DMS53 treated with DMSO at 0.1 percent for 48 hours (cell line): ENCODE data around the gene MCEMP1.

ENCODE experiments used
- DNase-seq: peaks from one replicate; lab custom pipeline; 2025; ENCODE audit not compliant: unreplicated experiment; lab: John Stamatoyannopoulos, UW

Gene MCEMP1

DNA sequence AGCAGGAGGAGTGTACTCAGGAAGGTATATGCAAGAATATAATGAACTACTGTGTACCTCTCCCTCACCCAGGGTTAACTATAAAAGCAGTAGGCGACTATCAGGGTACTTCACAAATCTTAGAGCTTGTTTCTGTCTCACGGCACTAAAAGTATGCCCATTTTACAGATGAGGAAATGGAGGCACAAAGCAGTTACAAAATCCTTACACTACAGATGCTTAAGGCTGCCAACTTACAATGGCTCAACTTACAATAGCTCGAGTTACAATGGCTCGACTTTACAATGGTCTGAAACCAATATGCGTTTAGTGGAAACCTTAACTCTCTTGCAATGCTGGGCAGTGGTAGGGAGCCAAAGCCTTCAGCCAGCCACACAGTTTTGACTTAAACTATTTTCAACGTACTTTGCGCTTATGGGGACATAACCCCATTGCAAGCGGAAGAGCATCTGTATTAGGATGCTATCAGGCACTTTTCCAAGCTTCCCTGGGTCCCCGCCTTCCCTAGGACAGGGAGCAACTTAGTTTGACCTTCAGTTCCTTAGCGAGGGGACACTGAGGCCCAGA, 20.9 kb downstream of the MCEMP1 start:
- no peak for DNase-seq

DNA sequence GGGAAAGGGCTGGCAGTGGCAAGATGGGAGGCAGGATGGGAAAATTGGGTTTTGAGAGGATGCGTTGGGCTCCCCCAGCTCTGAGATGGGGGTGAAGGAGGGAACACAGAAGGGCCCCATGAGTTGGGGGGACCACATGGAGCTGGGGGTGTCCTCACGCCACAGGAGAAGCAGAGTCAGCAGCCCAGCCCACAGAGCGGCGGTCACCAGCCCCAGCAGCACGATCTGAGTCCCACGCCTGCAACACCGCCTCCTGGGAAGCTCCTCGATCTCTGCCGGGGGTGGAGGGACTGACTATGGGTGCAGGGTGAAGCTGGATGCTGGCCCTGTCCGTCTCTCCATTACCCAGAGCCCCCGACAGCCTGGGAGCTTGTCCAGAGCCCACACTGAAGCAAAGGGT, 21.7 kb downstream of the MCEMP1 start:
- DNase-seq, result no peak

DNA sequence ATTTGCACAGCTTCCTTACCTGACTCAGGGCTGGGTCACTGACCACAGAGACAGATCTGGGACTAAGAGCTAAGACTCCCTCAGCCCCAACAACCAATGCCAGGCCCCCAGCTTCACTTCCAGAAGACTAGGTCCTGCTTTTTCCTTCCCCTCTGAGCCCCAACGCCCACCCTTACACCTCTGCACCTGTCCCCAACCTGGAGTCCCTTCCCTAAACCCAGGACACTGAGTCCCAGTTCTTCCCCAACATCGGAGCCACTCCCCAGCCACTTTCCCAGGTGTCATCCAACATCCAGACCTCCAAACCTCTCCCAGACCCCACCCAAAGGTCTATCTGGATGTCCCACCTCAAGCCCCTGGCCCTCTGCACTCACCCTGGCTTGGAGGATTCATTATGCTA, 22.1 kb downstream of the MCEMP1 start:
- DNase-seq, result no peak

DNA sequence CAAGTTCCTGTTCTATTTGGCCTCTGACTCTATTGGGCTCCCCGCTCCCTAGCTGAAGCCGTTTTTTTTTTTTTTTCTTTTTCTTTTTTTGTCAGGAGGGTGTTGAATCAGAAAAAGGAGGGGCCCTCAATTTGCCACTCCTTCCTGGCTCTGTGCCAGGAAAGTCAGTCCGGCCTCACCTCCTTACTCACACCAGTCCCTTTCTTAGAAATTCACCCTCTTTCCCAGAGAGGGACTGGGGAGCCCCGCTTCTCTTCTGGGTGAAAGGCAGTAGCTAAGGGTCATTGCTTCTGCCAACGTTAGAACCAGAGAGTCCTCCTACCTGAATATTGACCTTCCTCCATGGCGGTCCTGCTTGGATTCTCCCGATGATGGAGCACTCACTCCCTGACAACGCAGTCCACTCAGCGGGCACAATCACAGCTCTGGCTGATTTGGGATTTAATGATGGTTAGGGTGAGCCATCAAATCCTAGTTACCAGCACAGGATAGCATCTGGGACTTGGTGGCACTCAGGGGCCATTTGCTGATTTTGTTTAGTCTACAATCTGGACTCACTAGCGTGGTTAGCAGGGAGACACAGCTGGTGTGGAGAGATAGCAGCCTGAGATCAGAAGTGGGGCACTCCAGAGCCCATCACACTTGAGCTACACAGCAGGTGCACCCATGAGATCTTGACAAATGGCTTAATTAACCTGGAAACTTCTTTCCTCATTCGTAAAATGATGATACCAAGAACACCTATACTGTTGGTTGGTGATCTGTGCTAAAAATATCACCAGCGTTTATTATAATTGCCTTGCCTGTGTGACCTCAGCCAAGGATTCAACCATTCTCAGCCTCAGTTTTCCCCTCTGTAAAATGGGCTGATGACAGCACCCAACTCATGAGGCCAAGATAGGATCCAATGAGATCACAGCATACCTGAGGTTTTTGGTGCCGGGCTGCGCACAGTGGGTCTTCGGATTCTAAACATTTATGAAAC, 22.8 kb downstream of the MCEMP1 start:
- no peak for DNase-seq

DNA sequence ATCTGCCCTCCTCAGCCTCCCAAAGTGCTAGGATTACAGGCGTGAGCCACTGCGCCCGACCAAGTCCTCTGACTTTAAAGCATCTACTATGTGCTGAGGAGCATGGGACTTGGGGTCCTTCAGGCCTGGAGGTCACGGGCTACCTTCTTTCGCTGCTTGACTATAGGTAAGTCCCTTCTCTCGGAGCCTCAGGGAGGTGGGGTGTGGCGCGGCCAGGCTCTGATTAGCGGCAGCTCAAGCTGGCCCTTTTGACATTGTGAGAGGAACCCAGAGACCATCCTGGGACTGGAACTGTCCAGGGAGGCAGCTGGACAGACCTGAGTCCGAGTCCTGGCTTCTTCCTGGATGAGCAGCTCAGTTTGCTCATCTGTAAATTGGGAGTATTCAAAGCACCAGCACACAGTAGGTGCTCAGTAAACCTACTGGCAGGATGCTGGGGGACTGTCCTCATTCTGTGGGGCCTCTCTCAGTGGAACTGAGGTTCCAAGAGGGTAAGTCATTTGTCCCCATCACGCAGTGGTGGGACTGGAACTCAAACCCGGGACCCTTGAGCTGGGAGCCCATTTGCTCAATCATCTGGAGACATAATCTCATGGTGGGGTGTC, 24.3 kb downstream of the MCEMP1 start:
- no peak for DNase-seq

DNA sequence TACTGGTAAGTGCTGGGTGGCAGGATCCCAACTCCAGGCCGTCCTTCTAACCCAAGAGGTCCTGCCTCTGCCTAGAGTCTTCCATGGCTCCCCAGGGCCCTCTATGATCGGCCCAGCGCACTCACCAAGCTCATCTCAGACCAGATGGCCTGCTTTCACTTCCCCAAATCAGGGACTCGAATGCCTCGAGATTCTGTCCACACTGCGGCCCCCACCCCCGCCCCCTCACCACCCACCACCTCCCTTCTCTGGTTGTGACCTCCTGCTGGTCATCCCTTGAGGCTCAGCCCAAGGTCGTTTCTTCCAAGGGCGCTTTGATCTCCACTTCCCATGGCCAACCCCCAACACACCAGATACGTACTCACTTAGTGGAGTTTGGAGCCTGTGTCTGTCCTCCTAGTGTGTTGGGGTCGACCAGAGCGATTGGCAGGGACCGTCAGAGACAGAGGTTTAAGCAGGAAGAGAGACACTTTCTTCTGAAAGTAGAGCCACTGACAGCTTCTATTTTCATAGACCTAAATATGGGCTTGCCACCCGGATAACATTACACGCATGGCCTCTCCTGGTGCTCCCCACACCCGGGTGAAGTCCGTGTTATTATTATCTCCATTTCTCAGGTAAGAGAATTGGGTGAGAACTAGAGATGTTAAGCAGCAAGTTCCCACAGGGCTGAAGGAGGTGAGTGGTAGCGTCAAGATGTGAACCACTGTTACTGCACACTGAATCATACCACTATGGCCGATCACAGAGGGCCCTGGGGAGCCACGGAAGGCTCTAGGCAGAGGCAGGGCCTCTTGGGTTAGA, 25.0 kb downstream of the MCEMP1 start, which contains the start of gene FCER2:
TSS of gene FCER2 (minus strand) at position 478 of the 804 bp plus-strand sequence. CDS start 2,371 bp downstream, outside the sequence.
- DNase-seq, result no peak

DNA sequence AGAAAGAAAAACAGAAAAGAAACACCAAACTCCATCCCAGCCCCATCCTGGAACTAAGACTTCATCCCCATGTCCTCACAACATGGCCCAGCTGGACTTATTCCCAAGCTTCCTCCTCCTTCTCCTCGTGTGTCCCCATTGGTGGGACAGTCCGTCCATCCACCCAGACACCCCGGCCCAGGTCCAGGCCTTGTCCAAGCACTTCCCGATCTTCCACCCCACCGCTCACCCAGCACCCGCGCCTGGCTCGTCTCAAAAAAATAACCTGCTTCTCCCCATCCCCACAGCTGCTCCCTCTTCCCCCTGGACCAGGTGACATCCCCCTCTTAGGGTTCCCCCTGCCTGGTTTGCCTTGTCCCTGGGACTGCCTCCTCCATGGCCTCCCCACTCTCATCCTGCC, 26.4 kb downstream of the MCEMP1 start:
- DNase-seq, result no peak

DNA sequence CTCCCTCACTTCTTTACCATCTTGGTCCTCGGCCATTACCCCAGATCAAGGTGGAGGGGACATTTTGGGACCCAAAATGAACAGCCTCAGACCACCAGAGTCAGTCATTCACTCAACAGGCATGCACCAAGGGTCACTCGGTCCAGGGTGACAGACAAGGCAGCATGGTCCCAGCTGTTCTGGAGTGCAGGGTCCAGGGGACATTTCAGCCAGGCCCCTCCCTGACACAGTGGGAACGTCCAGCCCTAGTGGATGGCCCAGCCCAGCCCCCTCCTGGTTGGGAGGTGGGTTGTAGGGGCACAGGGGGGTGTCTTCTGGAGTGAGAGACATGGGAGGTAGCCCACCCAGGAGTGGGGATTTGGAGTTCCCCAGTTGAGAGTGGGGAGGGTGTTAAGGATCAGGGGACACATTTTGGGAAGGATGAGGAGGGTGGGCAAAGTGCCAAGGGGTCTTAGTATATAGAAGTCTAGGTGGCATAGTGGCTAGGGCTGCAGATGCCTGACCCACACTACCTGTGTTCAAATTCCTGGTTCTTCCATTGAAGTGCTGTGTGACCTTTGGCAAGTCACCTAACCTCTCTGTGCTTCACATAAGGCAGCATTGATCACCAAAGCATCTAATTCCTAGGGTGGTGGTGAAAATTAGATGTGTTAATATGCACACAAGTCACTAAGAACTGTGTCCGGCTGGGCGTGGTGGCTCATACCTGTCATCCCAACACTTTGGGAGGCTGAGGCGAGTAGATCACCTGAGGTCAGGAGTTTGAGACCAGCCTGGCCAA, 27.6 kb downstream of the MCEMP1 start:
- no peak for DNase-seq

DNA sequence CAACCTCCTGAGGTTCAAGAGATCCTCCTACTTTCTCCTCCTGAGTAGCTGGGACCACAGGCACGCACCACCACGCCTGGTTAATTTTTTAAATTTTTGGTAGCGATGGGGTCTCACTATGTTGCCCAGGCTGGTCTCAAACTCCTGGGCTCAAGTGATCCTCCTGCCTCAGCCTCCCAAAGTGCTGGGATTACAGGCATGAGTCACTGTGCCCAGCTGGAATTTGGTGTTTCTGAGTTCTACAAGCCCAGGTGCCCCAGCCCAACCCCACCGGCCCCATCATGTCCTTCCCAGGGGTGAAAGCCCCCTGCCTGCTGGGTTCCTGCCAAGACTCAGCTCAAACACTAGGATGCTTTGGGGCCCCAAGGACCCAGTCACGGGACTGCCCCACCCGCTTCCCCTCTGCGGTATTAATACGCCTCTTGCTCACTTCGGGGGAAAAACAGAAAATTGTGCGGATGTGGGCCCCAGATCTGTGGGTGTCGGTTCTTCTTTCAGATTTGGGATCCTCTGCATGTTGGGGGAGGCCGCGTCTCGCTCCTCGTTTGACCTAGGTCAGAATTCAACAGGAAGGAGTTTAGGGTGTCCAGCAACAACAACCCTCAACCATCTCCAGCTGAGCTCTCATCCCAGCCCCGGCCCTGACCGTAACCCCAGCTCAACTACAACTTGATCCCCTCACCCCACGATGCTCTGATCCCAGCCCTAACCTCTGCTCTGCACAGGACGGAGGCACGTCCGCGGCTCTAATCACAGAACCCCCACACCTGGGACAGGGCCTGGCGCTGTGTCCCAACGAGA, 28.7 kb downstream of the MCEMP1 start:
- no peak for DNase-seq

DNA sequence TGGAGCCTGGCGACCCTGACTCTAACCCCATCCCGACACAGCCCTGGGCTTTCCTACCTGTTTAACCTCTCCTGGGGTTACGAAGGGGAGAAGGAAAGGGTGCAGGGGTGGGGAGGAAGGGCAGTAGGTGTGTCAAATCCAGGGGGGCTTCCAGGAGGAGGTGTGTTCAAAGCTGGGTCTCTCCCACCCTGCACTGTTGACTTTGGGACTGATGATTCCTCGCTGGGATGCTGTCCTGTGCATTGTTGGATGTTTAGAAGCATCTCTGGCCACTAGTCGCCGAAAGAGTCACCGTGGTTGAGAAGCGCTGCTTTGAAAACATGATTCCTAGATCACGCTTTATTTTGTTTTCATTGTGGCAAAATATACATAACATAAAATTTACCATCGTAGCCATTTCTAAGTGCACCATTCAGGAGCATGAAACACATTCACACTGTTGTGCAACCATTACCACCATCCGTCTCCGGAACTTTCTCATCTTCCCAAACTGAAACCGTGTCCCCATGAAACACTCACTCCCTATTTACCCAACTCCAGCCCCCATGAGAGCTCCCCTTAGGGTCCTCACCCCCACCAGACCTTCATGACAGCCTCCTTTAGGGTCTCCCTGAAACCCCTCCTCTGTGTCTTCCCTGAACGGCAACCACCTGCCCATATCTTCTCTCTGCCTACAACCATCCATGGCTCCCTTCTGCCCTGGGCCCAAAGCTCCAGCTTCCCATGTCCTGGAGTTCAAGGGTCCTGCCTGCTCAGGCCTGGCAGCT, 29.5 kb downstream of the MCEMP1 start:
- DNase-seq, result no peak

DNA sequence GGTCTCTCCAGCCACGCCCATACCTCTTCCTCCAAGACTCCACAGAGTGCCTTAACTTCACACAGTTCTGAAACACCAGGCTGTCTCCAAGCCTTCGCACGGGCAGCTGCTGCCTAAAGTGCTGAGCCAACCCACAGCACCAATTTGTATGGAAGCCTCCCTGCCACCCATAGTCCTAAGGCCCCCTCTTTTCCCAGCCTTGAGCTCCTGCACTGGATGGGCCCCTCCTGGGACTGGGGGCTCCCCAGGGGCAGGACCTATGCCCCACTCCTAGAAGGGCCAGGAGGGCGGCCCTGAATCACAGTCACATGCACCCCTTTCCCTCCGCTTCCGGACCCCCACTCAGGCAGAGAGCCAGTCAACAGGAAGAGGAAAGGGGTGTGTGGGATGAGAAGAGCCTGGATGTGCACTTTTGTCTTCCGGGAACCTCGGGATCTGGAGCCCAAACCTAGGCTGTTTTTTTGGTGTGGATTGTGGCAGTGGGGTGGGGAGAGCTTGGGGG, 30.1 kb downstream of the MCEMP1 start:
- no peak for DNase-seq

DNA sequence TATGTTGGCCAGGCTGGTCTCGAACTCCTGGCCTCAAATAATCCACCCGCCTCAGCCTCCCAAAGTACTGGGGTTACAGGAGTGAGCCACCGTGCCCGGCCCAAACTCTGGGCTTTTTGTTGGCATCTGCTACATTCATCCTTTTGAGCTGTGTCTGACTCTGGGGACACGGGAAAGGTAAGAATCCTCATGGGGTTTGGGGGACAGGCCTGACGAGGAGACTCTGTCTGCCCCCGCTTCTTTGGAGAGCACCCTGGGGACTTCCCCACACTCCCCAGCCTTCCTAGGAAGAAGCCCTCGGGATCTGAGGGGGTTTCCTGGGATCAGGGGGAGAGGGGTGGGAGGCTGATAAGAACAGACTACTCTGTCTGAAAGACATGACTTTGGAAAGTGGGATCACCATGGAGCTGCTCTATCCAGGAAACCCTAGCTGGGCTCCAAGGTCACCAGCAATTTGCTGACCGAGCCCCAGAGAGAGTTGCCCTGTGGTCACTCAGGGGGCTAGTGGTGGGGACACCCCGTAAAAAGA, 33.1 kb downstream of the MCEMP1 start:
- no peak for DNase-seq

DNA sequence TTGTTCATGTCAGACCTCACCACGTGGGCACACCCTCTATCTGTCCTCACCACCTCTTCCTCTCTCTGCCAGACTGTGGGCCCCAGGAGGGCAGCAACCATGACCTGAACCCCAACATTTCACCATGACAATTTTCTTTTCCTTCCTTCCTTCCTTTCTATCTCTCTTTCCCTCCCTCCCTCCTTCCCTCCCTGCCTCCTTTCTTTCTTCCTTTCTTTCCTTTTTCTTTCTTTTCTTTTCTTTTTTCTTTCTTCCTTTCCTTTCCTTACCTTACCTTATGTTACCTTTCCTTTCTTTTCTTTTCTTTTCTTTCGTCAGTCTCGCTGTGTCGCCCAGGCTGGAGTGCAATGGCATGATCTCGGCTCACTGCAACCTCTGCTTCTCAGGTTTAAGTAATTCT, 33.7 kb downstream of the MCEMP1 start:
- no peak for DNase-seq

DNA sequence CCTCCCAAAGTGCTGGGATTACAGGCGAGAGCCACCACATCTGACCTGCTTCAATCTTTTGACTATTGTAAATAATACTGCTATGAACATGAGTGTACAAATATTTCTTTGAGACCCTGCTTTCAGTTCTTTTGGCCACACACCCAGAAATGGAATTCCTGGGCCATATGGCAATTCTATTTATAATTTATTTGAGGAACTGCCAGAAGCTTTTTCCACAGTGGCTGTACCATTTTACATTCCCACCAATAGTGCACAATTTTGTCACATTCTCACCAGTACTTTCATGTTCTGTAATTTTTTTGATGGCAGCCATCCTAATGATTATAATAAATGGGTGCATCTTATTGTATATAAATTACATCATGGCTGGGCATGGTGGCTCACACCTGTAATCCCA, 38.8 kb downstream of the MCEMP1 start:
- DNase-seq, result no peak

DNA sequence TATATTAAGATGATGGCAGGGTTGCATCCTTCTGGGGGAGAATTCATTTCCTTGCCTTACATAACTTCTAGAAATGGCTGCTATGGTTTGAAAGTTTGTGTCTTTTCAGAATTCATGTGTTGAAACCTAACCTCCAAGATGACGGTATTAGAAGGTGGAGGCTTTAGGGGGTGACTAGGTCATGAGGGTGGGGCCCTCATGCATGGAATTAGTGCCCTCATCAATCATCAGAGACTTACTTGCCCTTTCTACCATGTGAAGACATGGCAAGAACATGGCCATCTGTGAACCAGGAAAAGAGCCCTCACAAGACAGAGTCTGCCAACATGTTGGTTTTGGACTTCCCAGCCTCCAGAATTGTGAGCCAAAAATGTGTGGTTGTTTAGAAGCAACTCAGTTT, 39.9 kb downstream of the MCEMP1 start:
- DNase-seq, result no peak

DNA sequence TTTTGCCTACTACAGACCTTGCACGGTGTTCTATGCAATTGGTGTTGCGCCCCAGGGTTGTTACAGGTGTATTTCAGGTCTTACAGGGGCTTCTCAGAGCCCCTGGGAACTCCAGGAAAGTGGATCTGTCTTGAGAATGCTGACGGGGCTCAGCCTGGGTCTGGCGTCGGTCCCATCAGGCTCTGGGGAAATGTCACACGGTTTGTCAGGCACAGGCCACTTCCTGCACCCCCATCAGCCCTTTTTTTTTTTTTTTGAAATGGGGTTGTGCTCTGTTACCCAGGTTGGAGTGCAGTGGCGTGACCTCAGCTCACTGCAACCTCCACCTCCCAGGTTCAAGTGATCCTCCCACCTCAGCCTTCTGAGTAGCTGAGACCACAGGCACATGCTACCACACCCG, 41.8 kb downstream of the MCEMP1 start:
- DNase-seq, result no peak

DNA sequence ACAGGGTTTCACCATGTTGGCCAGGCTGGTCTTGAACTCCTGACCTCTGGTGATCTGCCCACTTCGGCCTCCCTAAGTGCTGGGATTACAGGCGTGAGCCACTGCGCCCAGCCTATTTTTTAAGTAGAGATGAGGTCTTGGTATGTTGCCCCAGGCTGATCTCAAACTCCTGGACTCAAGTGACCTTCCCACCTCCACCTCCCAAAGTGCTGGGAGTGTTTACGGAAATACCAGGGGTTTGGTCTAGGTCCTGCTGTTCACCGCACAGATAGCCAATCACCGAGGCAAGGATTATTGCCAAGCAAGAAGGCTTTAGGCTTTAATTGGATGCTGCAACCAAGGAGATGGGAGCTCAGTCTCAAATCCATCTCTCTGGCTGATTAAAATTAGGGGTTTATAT, 43.5 kb downstream of the MCEMP1 start:
- no peak for DNase-seq

DNA sequence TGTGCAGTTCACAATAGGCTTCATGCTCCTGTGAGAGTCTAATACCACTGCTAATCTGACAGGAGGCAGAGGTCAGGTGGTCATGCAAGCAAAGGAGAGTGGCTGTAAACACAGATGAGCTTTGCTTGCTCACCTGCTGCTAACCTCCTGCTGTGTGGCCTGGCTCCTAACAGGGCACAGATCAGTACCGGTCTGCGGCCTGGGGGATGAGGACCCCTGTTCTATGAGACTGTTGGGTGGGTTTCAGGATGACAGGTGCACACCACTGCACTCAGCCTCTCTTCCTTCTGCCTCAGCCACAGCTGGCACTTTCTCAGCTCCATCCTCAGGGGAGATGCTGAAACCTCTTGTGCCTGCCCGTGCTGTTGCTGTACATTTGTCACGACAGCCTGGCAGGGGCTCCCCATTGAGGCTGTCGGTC, 45.4 kb downstream of the MCEMP1 start:
- DNase-seq, result peak; percentile 8
